ENCODE data around the gene CLNS1A.

- TF ChIP-seq, protein P1, sequence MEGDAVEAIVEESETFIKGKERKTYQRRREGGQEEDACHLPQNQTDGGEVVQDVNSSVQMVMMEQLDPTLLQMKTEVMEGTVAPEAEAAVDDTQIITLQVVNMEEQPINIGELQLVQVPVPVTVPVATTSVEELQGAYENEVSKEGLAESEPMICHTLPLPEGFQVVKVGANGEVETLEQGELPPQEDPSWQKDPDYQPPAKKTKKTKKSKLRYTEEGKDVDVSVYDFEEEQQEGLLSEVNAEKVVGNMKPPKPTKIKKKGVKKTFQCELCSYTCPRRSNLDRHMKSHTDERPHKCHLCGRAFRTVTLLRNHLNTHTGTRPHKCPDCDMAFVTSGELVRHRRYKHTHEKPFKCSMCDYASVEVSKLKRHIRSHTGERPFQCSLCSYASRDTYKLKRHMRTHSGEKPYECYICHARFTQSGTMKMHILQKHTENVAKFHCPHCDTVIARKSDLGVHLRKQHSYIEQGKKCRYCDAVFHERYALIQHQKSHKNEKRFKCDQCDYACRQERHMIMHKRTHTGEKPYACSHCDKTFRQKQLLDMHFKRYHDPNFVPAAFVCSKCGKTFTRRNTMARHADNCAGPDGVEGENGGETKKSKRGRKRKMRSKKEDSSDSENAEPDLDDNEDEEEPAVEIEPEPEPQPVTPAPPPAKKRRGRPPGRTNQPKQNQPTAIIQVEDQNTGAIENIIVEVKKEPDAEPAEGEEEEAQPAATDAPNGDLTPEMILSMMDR (IDR thresholded peaks at IDR 0.05; ENCODE audit: poor library complexity, severe bottlenecking) = no peak
- TF ChIP-seq POLR2AphosphoS5 (IDR thresholded peaks at IDR 0.05) = no peak
- TF ChIP-seq EZH2 (IDR thresholded peaks at IDR 0.05; ENCODE audit: borderline replicate concordance, insufficient read depth, low read length, poor library complexity, severe bottlenecking) = no peak
- no peak for TF ChIP-seq REST (IDR thresholded peaks at IDR 0.05; ENCODE audit: borderline replicate concordance)
- TF ChIP-seq RAD21 (conservative IDR thresholded peaks at IDR 0.05) = no peak
- no peak for TF ChIP-seq SMC3 (conservative IDR thresholded peaks at IDR 0.05; ENCODE audit: poor library complexity)
- no peak for TF ChIP-seq EP300 (conservative IDR thresholded peaks at IDR 0.05; ENCODE audit: poor library complexity, severe bottlenecking)
Measured at GRCh38 chr11:77568916-77569675, 68.5 kb downstream of the CLNS1A start.

Data from neural cell (in vitro differentiated cells).